H9 (cell line): ENCODE results near the gene ATAD1. TPM values are rescaled to one million over a fixed set of nuclear protein-coding genes. Genes with fewer than 3 reads are reported as not detected.
"Not testable (repeated sequence)": the region's sequence is repeated elsewhere in the genome, so short reads cannot be mapped to it uniquely, and the experiment has no call there.

Experiments used
- DNase-seq: peaks from one replicate; pipeline ENCODE4 v3.0.0-alpha.2; 2017
- H2AFZ ChIP-seq: one replicate; pipeline ENCODE4 v1.6.1; 2013; ENCODE audit warnings: mild to moderate bottlenecking, low read length, control low read depth, moderate library complexity
- H2AK5ac ChIP-seq: 2 replicates; pipeline ENCODE4 v1.6.1; 2013; ENCODE audit warnings: low read length, control low read depth, mixed read lengths; ENCODE audit not compliant: insufficient read length
- H2BK120ac ChIP-seq: one replicate; pipeline ENCODE4 v1.6.1; 2013; ENCODE audit warnings: low read depth, mild to moderate bottlenecking, low read length, control low read depth, inconsistent platforms; ENCODE audit not compliant: poor library complexity, severe bottlenecking
- H2BK12ac ChIP-seq: 2 replicates; pipeline ENCODE4 v1.6.1; 2013; ENCODE audit warnings: low read length, control low read depth, mixed read lengths, low read depth; ENCODE audit not compliant: insufficient read length
- H2BK15ac ChIP-seq: 2 replicates; pipeline ENCODE4 v1.6.1; 2013; ENCODE audit warnings: low read depth, low read length, control low read depth
- H2BK20ac ChIP-seq: one replicate; pipeline ENCODE4 v1.6.1; 2013; ENCODE audit warnings: low read depth, mild to moderate bottlenecking, low read length, control low read depth, inconsistent platforms; ENCODE audit not compliant: poor library complexity, severe bottlenecking
- H2BK5ac ChIP-seq: 2 replicates; pipeline ENCODE4 v1.6.1; 2013; ENCODE audit warnings: low read length, control low read depth, mixed read lengths; ENCODE audit not compliant: insufficient read length
- H3K14ac ChIP-seq: 2 replicates; pipeline ENCODE4 v1.6.1; 2013; ENCODE audit warnings: low read length, control low read depth; ENCODE audit not compliant: insufficient read depth
- H3K18ac ChIP-seq: 2 replicates; pipeline ENCODE4 v1.6.1; 2013; ENCODE audit warnings: low read depth, mild to moderate bottlenecking, mixed read lengths, low read length, control low read depth; ENCODE audit not compliant: insufficient read length
- H3K23ac ChIP-seq: 2 replicates; pipeline ENCODE4 v1.6.1; 2013; ENCODE audit warnings: low read length, control low read depth, mixed read lengths, low read depth; ENCODE audit not compliant: insufficient read length
- H3K23me2 ChIP-seq: 2 replicates; pipeline ENCODE4 v1.6.1; 2013; ENCODE audit warnings: low read depth, mild to moderate bottlenecking, mixed read lengths, low read length, control low read depth; ENCODE audit not compliant: insufficient read length, poor library complexity, severe bottlenecking
- H3K27ac ChIP-seq: 2 replicates; pipeline ENCODE4 v1.5.1; 2013; ENCODE audit warnings: low read length, control low read depth, mixed read lengths, low read depth; ENCODE audit not compliant: insufficient read length
- H3K27me3 ChIP-seq: 2 replicates; pipeline ENCODE4 v1.6.1; 2013; ENCODE audit warnings: low read length, control low read depth, inconsistent platforms; ENCODE audit not compliant: insufficient read depth
- H3K4ac ChIP-seq: 2 replicates; pipeline ENCODE4 v1.6.1; 2013; ENCODE audit warnings: low read depth, mild to moderate bottlenecking, control low read depth, inconsistent platforms, low read length, moderate library complexity
- H3K4me1 ChIP-seq: 2 replicates; pipeline ENCODE4 v1.6.1; 2013; ENCODE audit warnings: low read length, control low read depth, inconsistent platforms; ENCODE audit not compliant: insufficient read depth
- H3K4me2 ChIP-seq: 2 replicates; pipeline ENCODE4 v1.6.1; 2013; ENCODE audit warnings: low read length, control low read depth, mixed read lengths; ENCODE audit not compliant: insufficient read length, insufficient read depth
- H3K56ac ChIP-seq: 2 replicates; pipeline ENCODE4 v1.6.1; 2013; ENCODE audit warnings: low read depth, mild to moderate bottlenecking, mixed read lengths, low read length, control low read depth; ENCODE audit not compliant: insufficient read length
- H3K79me1 ChIP-seq: 2 replicates; pipeline ENCODE4 v1.6.1; 2013; ENCODE audit warnings: low read depth, mild to moderate bottlenecking, moderate library complexity, low read length, control low read depth, inconsistent platforms; ENCODE audit not compliant: insufficient read depth, poor library complexity, severe bottlenecking
- H3K79me2 ChIP-seq: 2 replicates; pipeline ENCODE4 v1.6.1; 2013; ENCODE audit warnings: low read length, control low read depth, inconsistent platforms; ENCODE audit not compliant: insufficient read depth
- H3K9ac ChIP-seq: 2 replicates; pipeline ENCODE4 v1.6.1; 2013; ENCODE audit warnings: low read length, control low read depth, mixed read lengths; ENCODE audit not compliant: insufficient read length; ENCODE audit errors: extremely low read depth
- H3K9me3 ChIP-seq: one replicate; pipeline ENCODE4 v1.6.1; 2013; ENCODE audit warnings: low read depth, low read length, inconsistent platforms; ENCODE audit not compliant: control insufficient read depth
- H3T11ph ChIP-seq: one replicate; pipeline ENCODE4 v1.6.1; 2013; ENCODE audit warnings: mild to moderate bottlenecking, low read length, control low read depth, inconsistent platforms
- H4K20me1 ChIP-seq: one replicate; pipeline ENCODE4 v1.6.1; 2013; ENCODE audit not compliant: control insufficient read depth, insufficient read length, insufficient read depth
- H4K5ac ChIP-seq: 2 replicates; pipeline ENCODE4 v1.6.1; 2013; ENCODE audit warnings: low read depth, mild to moderate bottlenecking, mixed read lengths, low read length, control low read depth; ENCODE audit not compliant: insufficient read length
- H4K8ac ChIP-seq: replicated peaks from 2 replicates; pipeline ENCODE4 v1.6.1; 2013; ENCODE audit warnings: low read length, control low read depth, mixed read lengths, low read depth; ENCODE audit not compliant: insufficient read length
- H4K91ac ChIP-seq: 2 replicates; pipeline ENCODE4 v1.6.1; 2013; ENCODE audit warnings: low read depth, mild to moderate bottlenecking, moderate library complexity, mixed read lengths, low read length, control low read depth; ENCODE audit not compliant: insufficient read length
- H3K27ac Mint-ChIP-seq, 3 experiments: 2 replicates in 2 of 3; 3 replicates in 1 of 3; pipeline ENCODE4 v1.8.0; 2020 to 2021; ENCODE audit warnings: mixed read lengths in 3 of 3, mild to moderate bottlenecking in 1 of 3, moderate library complexity in 1 of 3
- H3K27me3 Mint-ChIP-seq: 2 replicates; pipeline ENCODE4 v1.8.0; 2021; ENCODE audit warnings: low read depth, mild to moderate bottlenecking, moderate library complexity, mixed read lengths
- H3K36me3 Mint-ChIP-seq, 3 experiments: 2 replicates in 2 of 3; 3 replicates in 1 of 3; pipeline ENCODE4 v1.8.0; 2020 to 2021; ENCODE audit warnings: low read depth in 3 of 3, mixed read lengths in 3 of 3; ENCODE audit not compliant: insufficient read depth in 1 of 3
- H3K4me1 Mint-ChIP-seq, 2 experiments: 2 replicates each; pipeline ENCODE4 v1.8.0; 2020; ENCODE audit warnings: mixed read lengths in 2 of 2
- H3K4me3 Mint-ChIP-seq, 2 experiments: 2 replicates in 1 of 2; 3 replicates in 1 of 2; pipeline ENCODE4 v1.8.0; 2020 to 2021; ENCODE audit warnings: mild to moderate bottlenecking in 2 of 2, mixed read lengths in 2 of 2, moderate library complexity in 1 of 2
- H3K9me3 Mint-ChIP-seq, 2 experiments: 2 replicates in 1 of 2; 3 replicates in 1 of 2; pipeline ENCODE4 v1.8.0; 2020; ENCODE audit warnings: mild to moderate bottlenecking in 2 of 2, mixed read lengths in 2 of 2, moderate library complexity in 1 of 2
- CTCF ChIP-seq: fragments of 200-600 bp; sonication (generic); conservative IDR thresholded peaks from 3 replicates; pipeline ENCODE4 v1.8.0; 2021; ENCODE audit warnings: antibody characterized with exemption, mild to moderate bottlenecking
- WGBS: extraction: QIAGEN DNeasy Blood & Tissue Kit; methylation state at CpG from one replicate; pipeline ENCODE4 v1.1.7; 2013; ENCODE audit warnings: missing lambda C conversion rate, low lambda C conversion rate, mixed read lengths; ENCODE audit not compliant: insufficient read length; ENCODE audit errors: extremely low coverage; 5-methylcytosine and 5-hydroxymethylcytosine counted together
- total RNA-seq: library from RNA; stranded (reverse); gene quantifications from 2 replicates; pipeline ENCODE4 v1.2.1, GENCODE V29; 2021

ATAD1 gene
- total RNA-seq, 1 experiment from 2014 or later = 38.7 TPM

DNA sequence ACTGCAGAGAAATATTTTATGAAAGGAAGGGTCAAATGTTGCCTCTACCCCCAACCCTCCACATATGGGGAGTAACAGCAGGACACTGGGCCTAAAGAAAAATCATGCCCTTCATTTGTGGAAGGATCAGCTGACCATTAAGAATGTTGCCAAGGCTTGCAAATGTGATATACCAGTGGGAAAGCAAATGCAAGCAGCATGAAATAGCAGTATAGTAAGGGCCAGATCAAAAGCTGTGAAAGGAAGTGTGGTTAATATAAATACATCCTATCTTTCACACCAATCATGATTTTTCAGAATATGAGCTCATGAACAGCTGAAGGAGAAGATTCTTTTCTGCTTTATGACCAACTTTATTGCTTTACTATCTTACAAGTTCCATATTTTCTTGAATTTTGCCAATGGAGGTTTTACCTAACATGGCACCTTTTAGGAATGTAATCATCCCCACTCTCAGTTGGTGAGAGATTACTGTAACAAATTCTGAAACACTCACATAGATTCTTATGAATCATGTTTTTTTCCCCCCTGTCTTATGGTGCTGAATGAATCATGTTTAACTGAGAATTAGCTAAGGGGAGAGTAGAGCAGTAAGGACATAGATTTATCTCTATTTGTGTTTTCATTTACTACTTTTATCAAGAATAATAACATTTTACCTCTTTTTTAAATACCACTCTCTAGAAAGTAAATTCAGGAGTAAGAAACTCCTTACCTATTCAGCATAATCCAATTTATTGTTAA is 12.1 kb upstream of the ATAD1 start:
- H2BK20ac ChIP-seq = no peak overlapping the region
- no peak overlapping the region for H3K9ac ChIP-seq
- H2BK5ac ChIP-seq = no peak overlapping the region
- H3K4me3 Mint-ChIP-seq = no peak overlapping the region
- no peak overlapping the region for H3K27ac ChIP-seq
- H3K79me2 ChIP-seq = no peaks in the 10 kb centered on the region
- no peak for TF ChIP-seq CTCF
- H3K27me3 Mint-ChIP-seq = no peaks in the 10 kb centered on the region
- no peaks in the 10 kb centered on the region for H4K20me1 ChIP-seq
- H3K27me3 ChIP-seq = no peaks in the 10 kb centered on the region
- no peaks in the 10 kb centered on the region for H3K36me3 Mint-ChIP-seq
- no peaks in the 10 kb centered on the region for H3K4me1 Mint-ChIP-seq
- no peak overlapping the region for H3T11ph ChIP-seq
- no peak overlapping the region for H3K4me2 ChIP-seq
- H4K91ac ChIP-seq = no peak overlapping the region
- H2BK120ac ChIP-seq = no peak overlapping the region
- no peak overlapping the region for H3K14ac ChIP-seq
- no peak overlapping the region for H4K8ac ChIP-seq
- H3K4me1 ChIP-seq = no peaks in the 10 kb centered on the region
- no peak overlapping the region for H2AFZ ChIP-seq
- DNase-seq = no peak
- no peak overlapping the region for H3K27ac Mint-ChIP-seq
- no peak overlapping the region for H2BK15ac ChIP-seq
- H3K79me1 ChIP-seq = no peaks in the 10 kb centered on the region
- H3K23me2 ChIP-seq = no peaks in the 10 kb centered on the region
- no peaks in the 10 kb centered on the region for H3K9me3 ChIP-seq
- no peak overlapping the region for H3K4ac ChIP-seq
- H3K23ac ChIP-seq = no peak overlapping the region
- no peak overlapping the region for H2AK5ac ChIP-seq
- H4K5ac ChIP-seq = no peak overlapping the region
- no peak overlapping the region for H3K18ac ChIP-seq
- H3K56ac ChIP-seq = no peak overlapping the region
- H2BK12ac ChIP-seq = no peak overlapping the region
- H3K9me3 Mint-ChIP-seq = no peaks in the 10 kb centered on the region

GRCh38 chr10:87829051-87829450 is 11.0 kb upstream of the ATAD1 start:
- not testable (repeated sequence) for H3K4ac ChIP-seq, H3K79me2 ChIP-seq, H3K4me2 ChIP-seq, H4K8ac ChIP-seq, H3K14ac ChIP-seq, H2BK5ac ChIP-seq, H3K4me1 Mint-ChIP-seq, H3K79me1 ChIP-seq, H2BK120ac ChIP-seq, H2BK12ac ChIP-seq, H3K9me3 ChIP-seq, H4K20me1 ChIP-seq, H3K27ac ChIP-seq, H3K4me1 ChIP-seq, H3K36me3 Mint-ChIP-seq, H3K9me3 Mint-ChIP-seq, H2BK15ac ChIP-seq, H2BK20ac ChIP-seq, H2AK5ac ChIP-seq, H3K27ac Mint-ChIP-seq, H4K5ac ChIP-seq, H3K27me3 ChIP-seq, H2AFZ ChIP-seq, H3T11ph ChIP-seq, H3K9ac ChIP-seq, H3K4me3 Mint-ChIP-seq, H3K56ac ChIP-seq, H4K91ac ChIP-seq, H3K23me2 ChIP-seq, DNase-seq, H3K23ac ChIP-seq, H3K18ac ChIP-seq, H3K27me3 Mint-ChIP-seq
- no CpG with 5 or more reads among the region's 4 CpGs for WGBS
